K562 (cell line): ENCODE measurements around the gene SYNRG. TPM values are rescaled to one million over a fixed set of nuclear protein-coding genes. Genes with fewer than 3 reads are reported as not detected.

Experiments used
- ARHGAP35 ChIP-seq: fragments of 450-650 bp; IDR thresholded peaks from 2 replicates; pipeline ENCODE4 v1.6.1; 2018; ENCODE audit not compliant: partially characterized antibody
- BRCA1 ChIP-seq, 2 experiments: fragments of 450-650 bp in 1 of 2; sonication (generic) in 1 of 2; formaldehyde crosslinking in 1 of 2; IDR thresholded peaks; 2 replicates each; pipeline versions ENCODE4 v1.5.0 to v1.6.1; 2017 to 2020; ENCODE audit warnings: mild to moderate bottlenecking in 1 of 2, missing genetic modification reagents in 1 of 2
- CBX1 ChIP-seq: sonication (generic); IDR thresholded peaks from 2 replicates; pipeline ENCODE4 v1.6.1; 2016; ENCODE audit warnings: antibody characterized with exemption, low read depth, mild to moderate bottlenecking
- DNMT1 ChIP-seq: fragments of 450-650 bp; IDR thresholded peaks from 2 replicates; pipeline ENCODE4 v1.6.1; 2016; ENCODE audit warnings: antibody characterized with exemption, mild to moderate bottlenecking
- ELF4 ChIP-seq: fragments of 450-650 bp; formaldehyde crosslinking; IDR thresholded peaks from 2 replicates; pipeline ENCODE4 v1.4.0; 2022; ENCODE audit warnings: missing genetic modification characterization
- EP300 ChIP-seq: IDR thresholded peaks from 2 replicates; pipeline ENCODE4 v1.6.1; 2012; ENCODE audit warnings: low read length, improper control_type of control experiment
- EP400 ChIP-seq: fragments of 450-650 bp; IDR thresholded peaks from 2 replicates; pipeline ENCODE4 v1.6.1; 2017; ENCODE audit warnings: antibody characterized with exemption, mild to moderate bottlenecking, moderate library complexity
- ESRRA ChIP-seq: fragments of 450-650 bp; IDR thresholded peaks from 2 replicates; pipeline ENCODE4 v1.6.1; 2014; ENCODE audit warnings: low read depth, mild to moderate bottlenecking, moderate library complexity, borderline replicate concordance
- HDAC2 ChIP-seq: fragments of 450-650 bp; IDR thresholded peaks from 2 replicates; pipeline ENCODE4 v1.6.1; 2016; ENCODE audit warnings: mild to moderate bottlenecking
- HSF4 ChIP-seq: fragments of 250-450 bp; sonication (Bioruptor Pico); IDR thresholded peaks from 2 replicates; pipeline ENCODE4 v2.1.2; 2022; ENCODE audit warnings: mild to moderate bottlenecking, moderate library complexity, borderline replicate concordance
- NR4A1 ChIP-seq, 2 experiments: fragments of 250-450 bp in 1 of 2; fragments of 450-650 bp in 1 of 2; sonication (Bioruptor Pico) in 1 of 2; IDR thresholded peaks; 2 replicates each; pipeline versions ENCODE4 v1.4.0 to v1.6.1; 2016 to 2020; ENCODE audit warnings: mild to moderate bottlenecking in 2 of 2, missing compliant biosample characterization in 1 of 2, missing genetic modification characterization in 1 of 2, moderate library complexity in 1 of 2
- POLR2AphosphoS5 ChIP-seq: IDR thresholded peaks from 2 replicates; pipeline ENCODE4 v1.6.1; 2011; ENCODE audit warnings: mild to moderate bottlenecking, low read depth, low read length, moderate library complexity; ENCODE audit not compliant: control insufficient read depth, insufficient read depth
- RBFOX2 ChIP-seq: fragments of 200-400 bp; formaldehyde crosslinking; IDR thresholded peaks from 2 replicates; pipeline ENCODE4 v1.6.1; 2017; ENCODE audit warnings: low read depth, mild to moderate bottlenecking, low read length, moderate library complexity
- SNRNP70 ChIP-seq: fragments of 200-400 bp; formaldehyde crosslinking; optimal IDR thresholded peaks from 2 replicates; pipeline ENCODE3; 2017; ENCODE audit warnings: low read depth, low read length
- SREBF1 ChIP-seq: fragments of 150-350 bp; IDR thresholded peaks from 2 replicates; pipeline ENCODE4 v1.6.1; 2014; ENCODE audit warnings: antibody characterized with exemption, low read depth, low read length, borderline replicate concordance
- TAF7 ChIP-seq: fragments of 450-650 bp; IDR thresholded peaks from 2 replicates; pipeline ENCODE4 v1.6.1; 2016; ENCODE audit warnings: missing genetic modification characterization, missing compliant biosample characterization
- TBP ChIP-seq: optimal IDR thresholded peaks from 2 replicates; pipeline ENCODE3; 2011; ENCODE audit warnings: low read depth, low read length, improper control_type of control experiment
- TCF7 ChIP-seq: sonication (generic); IDR thresholded peaks from 2 replicates; pipeline ENCODE4 v1.6.1; 2016; ENCODE audit warnings: antibody characterized with exemption, borderline replicate concordance
- TEAD1 ChIP-seq, 2 experiments: fragments of 450-650 bp in 1 of 2; sonication (generic) in 1 of 2; formaldehyde crosslinking; IDR thresholded peaks; 2 replicates each; pipeline versions ENCODE4 v1.4.0 to v1.8.0; 2020 to 2022; ENCODE audit warnings: mild to moderate bottlenecking in 2 of 2, missing genetic modification reagents in 1 of 2
- YBX1 ChIP-seq: fragments of 450-650 bp; IDR thresholded peaks from 2 replicates; pipeline ENCODE4 v1.7.1; 2016; ENCODE audit warnings: mild to moderate bottlenecking
- ZNF551 ChIP-seq: fragments of 250-450 bp; sonication (Bioruptor Pico); IDR thresholded peaks from 2 replicates; pipeline ENCODE4 v1.5.0; 2021; ENCODE audit warnings: mild to moderate bottlenecking, moderate library complexity
- ZNF699 ChIP-seq: fragments of 250-450 bp; sonication (Bioruptor Pico); IDR thresholded peaks from 2 replicates; pipeline ENCODE4 v1.8.0; 2021; ENCODE audit warnings: mild to moderate bottlenecking, moderate library complexity; ENCODE audit not compliant: insufficient replicate concordance
- polyA plus RNA-seq, 8 experiments: library from polyadenylated mRNA; depleted of rRNA in 4 of 8; stranded (reverse) in 5 of 8; unstranded in 3 of 8; fragments of >200 nt; fragmentation: Nextera tagmentation in 2 of 8; fragmentation: Illumina TruSeq in 1 of 8; extraction: Ambion mirVana in 2 of 8; extraction: Trizol in 1 of 8; gene quantifications; 2 replicates each; pipeline versions ENCODE4 v1.2.1 to v1.2.3, GENCODE V29; 2011 to 2014; ENCODE audit warnings: inconsistent platforms in 1 of 8, missing spikeins in 1 of 8
- total RNA-seq, 7 experiments: library from RNA; depleted of rRNA in 6 of 7; stranded (reverse); fragments of >200 nt in 6 of 7; fragmentation: Illumina TruSeq in 2 of 7; extraction: Trizol in 2 of 7; gene quantifications; 2 replicates each; pipeline versions ENCODE4 v1.2.1 to v1.2.3, GENCODE V29; 2011 to 2021; ENCODE audit warnings: low replicate concordance in 1 of 7
- TF ChIP-seq, protein P1 (sequence below): fragments of 450-650 bp; formaldehyde crosslinking; IDR thresholded peaks from 2 replicates; pipeline ENCODE4 v1.4.0; 2020; ENCODE audit warnings: mild to moderate bottlenecking
- TF ChIP-seq, protein P2 (sequence below): fragments of 250-450 bp; sonication (Bioruptor Pico); IDR thresholded peaks from 2 replicates; pipeline ENCODE4 v1.8.0; 2021; ENCODE audit warnings: mild to moderate bottlenecking, moderate library complexity
- TF ChIP-seq, protein P3 (sequence below): conservative IDR thresholded peaks from 2 replicates; pipeline ENCODE4 v1.6.1; 2011; ENCODE audit warnings: low read depth, mild to moderate bottlenecking, low read length; ENCODE audit not compliant: control insufficient read depth

SYNRG gene
- total and polyA plus RNA-seq, 9 of the 15 experiments (the other 6 are each of a cell fraction or from before 2014, with no cell fraction given): 2.9 to 28.2 (median 15.1) TPM

DNA sequence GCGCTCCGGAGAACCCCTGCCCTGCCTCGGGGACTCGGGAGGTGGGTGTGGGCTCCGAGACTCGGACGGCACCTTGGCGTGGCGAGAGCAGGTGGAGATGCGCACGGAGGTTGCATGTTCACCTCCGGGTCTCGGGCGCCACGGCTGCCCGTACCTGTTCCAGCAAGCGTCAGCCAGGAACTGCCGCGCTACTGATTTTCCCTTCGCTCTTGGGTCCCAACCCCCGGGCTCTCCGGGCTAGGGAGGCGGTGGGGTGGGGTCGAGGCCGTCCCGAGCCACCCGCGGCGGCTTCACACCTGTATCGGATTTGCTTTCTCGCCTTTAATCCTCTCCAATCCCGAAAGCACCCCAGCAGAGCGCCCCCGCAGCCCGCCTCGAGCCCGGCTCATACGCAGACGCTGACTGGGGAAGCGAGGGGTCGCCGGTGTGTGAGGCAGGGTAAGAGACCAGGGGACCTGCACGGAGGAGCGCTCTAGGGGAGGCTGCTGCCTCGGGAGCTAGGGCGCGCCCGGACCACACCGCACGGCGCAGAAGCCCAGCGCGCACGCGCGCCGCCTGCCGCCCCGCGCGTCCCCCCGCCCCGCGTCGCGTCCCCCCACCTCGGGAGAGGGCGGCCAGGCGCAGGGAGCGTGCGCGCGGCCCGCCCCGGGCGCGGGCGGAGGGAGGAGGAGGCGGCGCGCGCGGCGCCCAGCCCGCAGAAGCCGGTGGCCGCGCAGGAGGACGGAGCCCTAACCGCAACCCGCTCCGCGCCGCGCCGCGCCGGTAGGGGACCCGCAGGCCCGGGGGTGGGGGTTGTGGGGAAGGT is 119.8 kb downstream of the SYNRG start, which contains the start of gene DUSP14 (continued):
- TF ChIP-seq SNRNP70: no peak
- TF ChIP-seq, protein P1, sequence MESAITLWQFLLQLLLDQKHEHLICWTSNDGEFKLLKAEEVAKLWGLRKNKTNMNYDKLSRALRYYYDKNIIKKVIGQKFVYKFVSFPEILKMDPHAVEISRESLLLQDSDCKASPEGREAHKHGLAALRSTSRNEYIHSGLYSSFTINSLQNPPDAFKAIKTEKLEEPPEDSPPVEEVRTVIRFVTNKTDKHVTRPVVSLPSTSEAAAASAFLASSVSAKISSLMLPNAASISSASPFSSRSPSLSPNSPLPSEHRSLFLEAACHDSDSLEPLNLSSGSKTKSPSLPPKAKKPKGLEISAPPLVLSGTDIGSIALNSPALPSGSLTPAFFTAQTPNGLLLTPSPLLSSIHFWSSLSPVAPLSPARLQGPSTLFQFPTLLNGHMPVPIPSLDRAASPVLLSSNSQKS: no peak
- no peak for TF ChIP-seq BRCA1 (IDR thresholded peaks at IDR 0.05)
- no peak for TF ChIP-seq BRCA1 (CRISPR knock-in tag; IDR thresholded peaks at IDR 0.05)
- TF ChIP-seq RBFOX2: peak; percentile 81
- TF ChIP-seq ZNF551: no peak
- TF ChIP-seq ELF4 (CRISPR knock-in tag): no peak
- no peak for TF ChIP-seq SREBF1
- no peak for TF ChIP-seq NR4A1 (CRISPR knock-in tag; IDR thresholded peaks at IDR 0.05)
- no peak for TF ChIP-seq NR4A1 (tag; IDR thresholded peaks at IDR 0.05)
- no peak for TF ChIP-seq ZNF699 (CRISPR knock-in tag)
- TF ChIP-seq EP300: no peak
- TF ChIP-seq CBX1: 0 out of 2 replicates have a peak, but pooled peaks have one; percentile 14
- no peak for TF ChIP-seq HSF4 (CRISPR knock-in tag)
- no peak for TF ChIP-seq TCF7
- TF ChIP-seq TAF7 (tag): no peak
- TF ChIP-seq ESRRA: no peak
- TF ChIP-seq TBP: peak; percentile 73
- TF ChIP-seq, protein P2, sequence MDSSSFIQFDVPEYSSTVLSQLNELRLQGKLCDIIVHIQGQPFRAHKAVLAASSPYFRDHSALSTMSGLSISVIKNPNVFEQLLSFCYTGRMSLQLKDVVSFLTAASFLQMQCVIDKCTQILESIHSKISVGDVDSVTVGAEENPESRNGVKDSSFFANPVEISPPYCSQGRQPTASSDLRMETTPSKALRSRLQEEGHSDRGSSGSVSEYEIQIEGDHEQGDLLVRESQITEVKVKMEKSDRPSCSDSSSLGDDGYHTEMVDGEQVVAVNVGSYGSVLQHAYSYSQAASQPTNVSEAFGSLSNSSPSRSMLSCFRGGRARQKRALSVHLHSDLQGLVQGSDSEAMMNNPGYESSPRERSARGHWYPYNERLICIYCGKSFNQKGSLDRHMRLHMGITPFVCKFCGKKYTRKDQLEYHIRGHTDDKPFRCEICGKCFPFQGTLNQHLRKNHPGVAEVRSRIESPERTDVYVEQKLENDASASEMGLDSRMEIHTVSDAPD (CRISPR knock-in tag): no peak
- TF ChIP-seq YBX1: no peak
- no peak for TF ChIP-seq EP400
- TF ChIP-seq HDAC2: no peak
- TF ChIP-seq POLR2AphosphoS5: peak; percentile 39
- TF ChIP-seq DNMT1: no peak
- TF ChIP-seq TEAD1 (CRISPR knock-in tag; IDR thresholded peaks at IDR 0.05): no peak
- no peak for TF ChIP-seq ARHGAP35
- TF ChIP-seq, protein P3, sequence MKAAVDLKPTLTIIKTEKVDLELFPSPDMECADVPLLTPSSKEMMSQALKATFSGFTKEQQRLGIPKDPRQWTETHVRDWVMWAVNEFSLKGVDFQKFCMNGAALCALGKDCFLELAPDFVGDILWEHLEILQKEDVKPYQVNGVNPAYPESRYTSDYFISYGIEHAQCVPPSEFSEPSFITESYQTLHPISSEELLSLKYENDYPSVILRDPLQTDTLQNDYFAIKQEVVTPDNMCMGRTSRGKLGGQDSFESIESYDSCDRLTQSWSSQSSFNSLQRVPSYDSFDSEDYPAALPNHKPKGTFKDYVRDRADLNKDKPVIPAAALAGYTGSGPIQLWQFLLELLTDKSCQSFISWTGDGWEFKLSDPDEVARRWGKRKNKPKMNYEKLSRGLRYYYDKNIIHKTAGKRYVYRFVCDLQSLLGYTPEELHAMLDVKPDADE: peak; percentile 13; the same call in 1 of the 2 replicates
